GM10248 (cell line): ENCODE data around the gene UBE2V1.
"Not testable (repeated sequence)": the region's sequence is repeated elsewhere in the genome, so short reads cannot be mapped to it uniquely, and the experiment has no call there.

Experiments
- CTCF ChIA-PET: fragments of 300-600 bp; sonication (Branson Sonifier 250); formaldehyde crosslinking; extraction: SDS; loops from one replicate; lab custom pipeline; 2021; ENCODE audit warnings: antibody characterized with exemption; lab: Yijun Ruan, JAX
- POLR2A ChIA-PET: fragments of 350-650 bp; sonication (Branson Sonifier 250); formaldehyde crosslinking; extraction: SDS; loops from one replicate; lab custom pipeline; 2020; ENCODE audit warnings: antibody characterized with exemption; lab: Yijun Ruan, JAX
- DNase-seq: peaks from one replicate; pipeline ENCODE4 v3.0.0; 2012; ENCODE audit errors: extremely low spot score
- TF ChIP-seq, protein P1 (sequence below): IDR thresholded peaks from 2 replicates; pipeline ENCODE4 v1.5.1; 2012; ENCODE audit warnings: mild to moderate bottlenecking, low read depth; ENCODE audit errors: extremely low read depth, missing control alignments, control extremely low read depth

Gene UBE2V1

DNA sequence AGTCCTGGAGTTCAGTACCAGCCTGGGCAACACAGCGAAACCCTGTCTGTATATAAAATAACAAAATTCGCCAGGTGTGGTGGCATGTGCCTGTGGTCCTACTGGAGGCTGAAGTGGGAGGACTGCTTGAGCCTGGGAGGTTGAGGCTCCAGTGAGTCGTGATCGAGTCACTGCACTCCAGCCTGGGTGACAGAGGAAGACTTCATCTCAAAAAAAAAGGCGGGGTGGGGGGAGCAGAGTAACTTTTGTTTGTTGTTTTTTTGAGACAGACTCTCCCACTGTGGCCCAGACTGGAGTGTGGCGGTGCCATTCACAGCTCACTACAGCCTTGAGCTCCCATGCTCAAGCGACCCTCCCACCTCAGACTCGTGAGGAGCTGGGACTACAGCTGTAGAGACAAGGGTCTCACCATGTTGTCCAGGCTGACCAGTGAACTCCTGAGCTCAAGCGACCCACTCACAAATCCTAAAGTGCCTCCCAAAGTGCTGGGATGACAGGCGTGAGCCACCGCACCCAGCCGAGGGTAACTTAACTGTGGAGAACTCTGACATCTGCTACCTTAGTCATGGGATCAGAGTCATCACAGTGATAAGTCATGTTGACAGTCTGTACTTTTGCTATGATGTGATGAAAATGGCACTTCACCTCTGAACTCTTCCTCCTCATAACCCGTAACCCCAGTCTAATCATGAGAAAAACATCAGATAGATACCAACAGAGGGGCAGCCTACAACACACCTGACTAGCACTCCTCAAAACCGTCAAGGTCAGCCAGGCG is 24.1 kb upstream of the UBE2V1 start:
- ChIA-PET CTCF (interaction anchor here (1.0 to 2.2 kb wide), 2 partner anchors 9 to 45 kb away, joined by 3 to 6 read pairs; no protein-coding TSS in a partner anchor), POLR2A (no interaction called here)
- TF ChIP-seq, protein P1, sequence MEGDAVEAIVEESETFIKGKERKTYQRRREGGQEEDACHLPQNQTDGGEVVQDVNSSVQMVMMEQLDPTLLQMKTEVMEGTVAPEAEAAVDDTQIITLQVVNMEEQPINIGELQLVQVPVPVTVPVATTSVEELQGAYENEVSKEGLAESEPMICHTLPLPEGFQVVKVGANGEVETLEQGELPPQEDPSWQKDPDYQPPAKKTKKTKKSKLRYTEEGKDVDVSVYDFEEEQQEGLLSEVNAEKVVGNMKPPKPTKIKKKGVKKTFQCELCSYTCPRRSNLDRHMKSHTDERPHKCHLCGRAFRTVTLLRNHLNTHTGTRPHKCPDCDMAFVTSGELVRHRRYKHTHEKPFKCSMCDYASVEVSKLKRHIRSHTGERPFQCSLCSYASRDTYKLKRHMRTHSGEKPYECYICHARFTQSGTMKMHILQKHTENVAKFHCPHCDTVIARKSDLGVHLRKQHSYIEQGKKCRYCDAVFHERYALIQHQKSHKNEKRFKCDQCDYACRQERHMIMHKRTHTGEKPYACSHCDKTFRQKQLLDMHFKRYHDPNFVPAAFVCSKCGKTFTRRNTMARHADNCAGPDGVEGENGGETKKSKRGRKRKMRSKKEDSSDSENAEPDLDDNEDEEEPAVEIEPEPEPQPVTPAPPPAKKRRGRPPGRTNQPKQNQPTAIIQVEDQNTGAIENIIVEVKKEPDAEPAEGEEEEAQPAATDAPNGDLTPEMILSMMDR = no peak
- no peak for DNase-seq

DNA sequence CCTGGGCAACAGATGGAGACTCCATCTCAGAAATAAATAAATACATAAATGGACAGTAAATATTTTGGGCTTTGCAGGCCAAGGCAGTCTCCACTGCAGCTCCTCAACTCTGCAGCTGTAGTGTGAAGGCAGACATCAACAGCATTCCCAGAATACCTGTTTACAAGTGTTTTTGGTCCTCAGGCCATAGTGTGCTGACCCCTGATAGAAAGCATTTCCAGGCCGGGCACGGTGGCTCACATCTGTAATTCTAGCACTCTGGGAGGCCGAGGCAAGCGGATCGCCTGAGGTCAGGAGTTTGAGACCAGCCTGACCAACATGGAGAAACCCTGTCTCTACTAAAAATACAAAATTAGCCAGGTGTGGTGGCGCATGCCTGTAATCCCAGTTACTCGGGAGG is 22.2 kb upstream of the UBE2V1 start:
- DNase-seq = not testable (repeated sequence)
- CTCF ChIA-PET = interaction anchor here (1.1 to 2.7 kb wide), 3 partner anchors 12 to 156 kb away, joined by 3 to 29 read pairs (median 3); no protein-coding TSS in a partner anchor
- POLR2A ChIA-PET = interaction anchor here (0.7 kb wide), 1 partner anchor 16 kb away, joined by 4 read pairs; no protein-coding TSS in a partner anchor

GRCh38 chr20:50133474-50134217 is 20.7 kb upstream of the UBE2V1 start:
- no peak for DNase-seq
- CTCF ChIA-PET = interaction anchor here (0.9 to 2.7 kb wide), 11 partner anchors 11 to 62 kb away, joined by 3 to 29 read pairs (median 3); partner anchors contain the start of gene PEDS1
- POLR2A ChIA-PET = no interaction called here
- TF ChIP-seq, protein P1 = no peak

- DNase-seq = no peak
- TF ChIP-seq, protein P1 = no peak
- ChIA-PET CTCF (interaction anchor here (1.4 to 1.5 kb wide), 2 partner anchors 12 to 44 kb away, joined by 4 to 6 read pairs; no protein-coding TSS in a partner anchor), POLR2A (no interaction called here)
These were observed 20.1 kb upstream of the UBE2V1 start for GRCh38 chr20:50133041-50133440.

GRCh38 chr20:50130995-50131394 is 18.0 kb upstream of the UBE2V1 start:
- ChIA-PET POLR2A (no interaction called here), CTCF (interaction anchor here (1.5 kb wide), 1 partner anchor 48 kb away, joined by 5 read pairs; no protein-coding TSS in a partner anchor)
- DNase-seq = no peak
- TF ChIP-seq, protein P1 = no peak

DNA sequence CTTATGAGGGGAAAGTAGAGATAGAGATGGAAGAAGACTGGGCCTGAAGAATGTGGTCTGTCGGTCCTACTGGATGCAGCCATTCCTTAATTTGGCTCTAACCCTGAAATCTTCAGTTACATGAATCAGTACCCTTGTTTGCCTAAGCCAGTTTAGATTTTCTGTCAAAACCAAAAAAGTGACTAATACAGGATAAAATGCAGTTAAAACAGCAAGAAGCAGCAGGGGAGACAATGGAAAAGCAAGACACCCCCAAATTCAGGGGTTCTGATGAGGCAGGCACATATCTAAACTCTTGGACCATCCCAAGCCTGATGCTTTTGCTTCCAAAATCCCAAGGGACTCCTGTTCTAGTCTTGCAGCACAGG is 17.4 kb upstream of the UBE2V1 start:
- no peak for DNase-seq
- ChIA-PET CTCF (interaction anchor here (0.6 to 1.5 kb wide), 2 partner anchors 10 to 48 kb away, joined by 3 to 5 read pairs; no protein-coding TSS in a partner anchor), POLR2A (no interaction called here)
- TF ChIP-seq, protein P1 = no peak
